ENCODE results near the gene KRT37.

KRT37 gene

GRCh38 chr17:41415411-41415810 lies 9.0 kb downstream of the KRT37 start:
- ChIA-PET CTCF (interaction anchor here (0.6 to 1.6 kb wide), 5 partner anchors 10 to 694 kb away, joined by 3 to 5 read pairs (median 4); no protein-coding TSS in a partner anchor), POLR2A (no interaction called here)
- TF ChIP-seq ZNF560 (tag by site-specific recombination; IDR thresholded peaks at IDR 0.05; ENCODE audit: borderline replicate concordance) (no peak), KLF7 (tag by site-specific recombination; IDR thresholded peaks at IDR 0.05; ENCODE audit: borderline replicate concordance) (no peak), TCF7L2 (IDR thresholded peaks at IDR 0.05; ENCODE audit: borderline replicate concordance, low read depth, low read length) (no peak), ZNF26 (tag by site-specific recombination; IDR thresholded peaks at IDR 0.05) (no peak), ZNF16 (tag by site-specific recombination; IDR thresholded peaks at IDR 0.05; ENCODE audit: low read depth) (no peak), ZNF558 (tag by site-specific recombination; IDR thresholded peaks at IDR 0.05) (no peak), MZF1 (tag by site-specific recombination; IDR thresholded peaks at IDR 0.05; ENCODE audit: borderline replicate concordance) (no peak), ZNF692 (tag by site-specific recombination; IDR thresholded peaks at IDR 0.05) (no peak), ZBTB44 (tag by site-specific recombination; IDR thresholded peaks at IDR 0.05) (no peak)
- Histone ChIP-seq H3K4me1 (ENCODE audit: control insufficient read depth, insufficient read depth, low read length) (no peaks in the 10 kb centered on the region), H3K4me3 (ENCODE audit: low read depth, low read length) (no peak overlapping the region), H3K27ac (ENCODE audit: extremely low read depth, low read depth, low read length) (no peak overlapping the region), H3K36me3 (ENCODE audit: control insufficient read depth in 2 of 2, insufficient read depth in 1 of 2, low read length in 2 of 2) (no peaks in the 10 kb centered on the region), H3K9me3 (ENCODE audit: control insufficient read depth, insufficient read depth, low read depth, low read length) (no peaks in the 10 kb centered on the region)

- CTCF ChIA-PET = interaction anchor here (1.0 to 1.3 kb wide), 2 partner anchors 73 to 135 kb away, joined by 3 to 6 read pairs; no protein-coding TSS in a partner anchor
- Histone ChIP-seq H3K9me3 (ENCODE audit: control insufficient read depth, insufficient read depth, low read depth, low read length) (no peaks in the 10 kb centered on the region), H3K36me3 (ENCODE audit: control insufficient read depth in 2 of 2, insufficient read depth in 1 of 2, low read length in 2 of 2) (no peaks in the 10 kb centered on the region), H3K4me3 (ENCODE audit: low read depth, low read length) (no peak overlapping the region), H3K4me1 (ENCODE audit: control insufficient read depth, insufficient read depth, low read length) (no peaks in the 10 kb centered on the region), H3K27ac (ENCODE audit: extremely low read depth, low read depth, low read length) (no peak overlapping the region)
- POLR2A ChIA-PET = interaction anchor here (1.2 kb wide), 1 partner anchor 274 kb away, joined by 7 read pairs; the partner anchor contains the start of gene EIF1
- TF ChIP-seq ATF2 (tag by site-specific recombination; IDR thresholded peaks at IDR 0.05; ENCODE audit: low read depth) (no peak), ZNF19 (tag by site-specific recombination; IDR thresholded peaks at IDR 0.05; ENCODE audit: low read depth) (no peak), ZNF302 (tag by site-specific recombination; IDR thresholded peaks at IDR 0.05; ENCODE audit: low read depth) (no peak), ZNF114 (tag by site-specific recombination; IDR thresholded peaks at IDR 0.05) (no peak), SP3 (tag by site-specific recombination; IDR thresholded peaks at IDR 0.05) (no peak), KLF17 (tag by site-specific recombination; IDR thresholded peaks at IDR 0.05) (no peak), ZNF530 (tag by site-specific recombination; IDR thresholded peaks at IDR 0.05; ENCODE audit: low read depth) (no peak), ZNF354C (tag by site-specific recombination; IDR thresholded peaks at IDR 0.05; ENCODE audit: borderline replicate concordance, low read depth) (no peak), ZEB2 (tag by site-specific recombination; IDR thresholded peaks at IDR 0.05) (no peak), MZF1 (tag by site-specific recombination; IDR thresholded peaks at IDR 0.05; ENCODE audit: borderline replicate concordance) (no peak), TSHZ1 (tag by site-specific recombination; IDR thresholded peaks at IDR 0.05; ENCODE audit: borderline replicate concordance) (no peak), ZBTB7A (tag by site-specific recombination; IDR thresholded peaks at IDR 0.05; ENCODE audit: low read depth) (no peak), MYNN (tag by site-specific recombination; IDR thresholded peaks at IDR 0.05; ENCODE audit: borderline replicate concordance) (no peak)
These were observed 10.4 kb downstream of the KRT37 start for GRCh38 chr17:41413982-41414381.
